Spinal cord (tissue), 10 donors: Measurements from ENCODE around the gene TENT5C. TPM values are rescaled to one million over a fixed set of nuclear protein-coding genes. Genes with fewer than 3 reads are reported as not detected.

ENCODE experiments used
- DNase-seq, 6 donors: peaks; one replicate each; pipeline versions ENCODE4 v3.0.0 to v3.0.0-alpha.2; 2013 to 2015; ENCODE audit warnings: low spot score in 6 of 6, low read depth in 4 of 6
- H3K27ac ChIP-seq: one replicate; pipeline ENCODE4 v1.5.1; 2013; ENCODE audit warnings: low read depth, low read length, control low read depth
- H3K27me3 ChIP-seq: one replicate; pipeline ENCODE4 v1.6.1; 2013; ENCODE audit warnings: low read length; ENCODE audit not compliant: control insufficient read depth, insufficient read depth
- H3K36me3 ChIP-seq: one replicate; pipeline ENCODE4 v1.6.1; 2013; ENCODE audit warnings: low read length; ENCODE audit not compliant: control insufficient read depth, insufficient read depth
- H3K4me1 ChIP-seq: one replicate; pipeline ENCODE4 v1.6.1; 2013; ENCODE audit warnings: low read length; ENCODE audit not compliant: control insufficient read depth, insufficient read depth
- H3K4me3 ChIP-seq: one replicate; pipeline ENCODE4 v1.5.1; 2013; ENCODE audit warnings: low read depth, low read length, control low read depth
- H3K9me3 ChIP-seq: one replicate; pipeline ENCODE4 v1.6.1; 2013; ENCODE audit warnings: low read length; ENCODE audit not compliant: control insufficient read depth, insufficient read depth
- WGBS: methylation state at CpG from one replicate; pipeline ENCODE4 v1.1.5; 2013; ENCODE audit warnings: missing lambda C conversion rate; ENCODE audit not compliant: insufficient coverage; 5-methylcytosine and 5-hydroxymethylcytosine counted together
- polyA plus RNA-seq, 2 donors: library from polyadenylated mRNA; unstranded; fragments of 120-200 nt; gene quantifications; one replicate each; pipeline ENCODE4 v1.2.1, GENCODE V29; 2013; ENCODE audit not compliant: insufficient read length in 2 of 2
- total RNA-seq, 2 donors: library from RNA; depleted of rRNA in 1 of 2; stranded (reverse); fragments of 120-200 nt in 1 of 2; fragments of >200 nt in 1 of 2; gene quantifications; one replicate each; pipeline versions ENCODE4 v1.2.3 to v1.2.4, GENCODE V29; 2013 to 2014
- donor health status: healthy.

The TENT5C gene
- total and polyA plus RNA-seq, 4 donors, result 2.0 to 42.1 (median 8.8) TPM

DNA sequence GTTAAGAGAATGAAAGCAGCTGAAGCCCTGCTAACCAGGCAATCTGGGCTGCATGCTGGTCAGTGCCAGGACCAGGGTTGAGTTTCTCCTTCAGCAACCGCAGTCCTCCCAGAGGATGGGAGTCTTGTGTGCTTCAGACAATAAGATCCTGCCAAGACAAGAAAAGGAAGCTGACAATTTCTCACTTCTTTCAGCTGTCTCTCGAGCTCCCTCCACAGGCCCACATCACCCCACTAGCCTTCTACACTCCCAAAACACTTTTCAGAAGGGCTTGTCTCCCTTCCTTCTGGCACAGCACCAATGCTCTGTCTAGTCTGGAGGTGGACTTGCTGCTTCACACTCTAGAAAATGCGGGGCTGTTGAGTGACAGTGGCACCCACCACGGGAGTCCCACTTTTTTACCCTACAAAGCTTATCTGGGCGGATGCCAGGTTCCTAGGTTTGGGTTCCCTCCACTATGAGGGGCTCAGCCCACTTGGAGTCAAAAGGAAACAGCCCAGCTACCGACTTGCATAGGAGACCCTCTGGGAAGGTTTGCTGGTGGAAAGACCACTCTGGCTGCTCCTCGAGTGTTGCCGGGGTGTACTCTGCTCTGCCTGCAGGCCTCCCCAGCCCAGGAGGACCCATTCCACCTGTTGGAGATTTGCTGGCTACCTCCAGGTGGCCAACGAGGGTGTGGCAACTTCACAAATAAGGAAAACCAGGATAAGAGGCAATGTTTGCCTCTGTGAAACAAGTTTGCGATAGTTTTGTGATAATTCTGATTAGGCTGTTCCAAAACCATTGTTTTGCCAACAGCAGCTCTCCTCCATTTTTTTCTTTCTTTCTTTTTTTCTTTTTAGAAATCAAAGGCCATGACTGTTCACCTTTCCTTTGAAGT, 68.9 kb downstream of the TENT5C start:
- no peak for DNase-seq
- Histone ChIP-seq H3K36me3 (no peaks in the 10 kb centered on the region), H3K4me1 (peaks cover 11% of the 10 kb centered on the region), H3K4me3 (no peak overlapping the region), H3K9me3 (no peaks in the 10 kb centered on the region), H3K27ac (no peak overlapping the region), H3K27me3 (no peaks in the 10 kb centered on the region)
- WGBS, result 73% methylated on average over 9 of the region's 10 CpGs

DNA sequence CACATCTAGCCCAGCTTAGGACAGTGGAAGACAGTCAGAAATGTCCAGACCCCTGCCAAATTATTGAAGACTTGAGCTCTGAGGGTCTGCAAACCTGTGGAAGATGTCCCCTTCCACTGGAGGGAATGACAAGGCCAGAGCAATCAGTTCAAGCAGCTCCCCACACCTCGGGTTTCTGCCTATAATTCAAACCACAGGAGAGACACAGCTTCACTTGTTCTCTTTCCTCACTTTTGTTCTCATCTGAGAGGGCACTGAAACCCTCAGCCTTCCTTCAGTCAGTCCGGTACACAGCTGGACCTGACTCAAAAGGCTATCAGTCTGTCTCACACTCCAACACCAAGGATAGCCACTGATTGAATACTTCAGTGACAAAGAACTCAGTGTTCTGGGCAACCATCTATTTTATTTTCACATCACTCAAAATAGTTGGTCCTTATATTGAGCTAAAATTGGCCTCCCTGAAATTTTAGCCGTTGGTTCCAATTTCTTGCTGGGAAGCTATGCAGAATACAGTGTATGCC, 70.1 kb downstream of the TENT5C start:
- 43% methylated on average over 3 of the region's 3 CpGs for WGBS

DNA sequence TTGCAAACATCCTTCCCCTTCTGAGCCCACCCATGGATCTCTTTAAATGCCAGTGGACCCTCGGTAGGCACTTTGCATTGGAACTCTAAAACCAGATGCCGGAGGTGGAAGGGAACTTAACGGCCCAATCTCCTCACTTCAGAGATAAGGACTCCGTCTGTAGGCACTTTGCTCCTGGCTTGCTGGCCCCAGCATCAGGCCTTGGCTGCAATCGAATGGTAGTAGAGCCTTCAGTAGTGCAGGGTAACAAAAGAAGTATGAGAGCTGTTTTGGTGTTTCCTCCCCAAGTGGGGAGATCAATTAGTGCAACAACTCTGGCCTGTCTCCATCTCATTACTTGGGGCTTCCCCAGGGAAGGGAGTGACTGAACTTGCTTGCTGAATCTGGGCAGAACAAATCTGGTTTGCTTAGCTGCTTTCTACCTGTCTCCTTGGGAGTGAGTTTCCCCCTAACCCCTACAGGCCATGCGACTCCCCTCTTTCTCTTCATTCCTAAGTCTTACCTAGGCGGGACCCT, 70.8 kb downstream of the TENT5C start:
- WGBS, result 83% methylated on average over 3 of the region's 7 CpGs
- no peaks in the 10 kb centered on the region for H3K27me3 ChIP-seq
- H3K4me3 ChIP-seq, result no peak overlapping the region

More for the DNA sequence above, 70.1 kb downstream of the TENT5C start:
- Histone ChIP-seq H3K27me3 (no peaks in the 10 kb centered on the region), H3K4me1 (peaks cover 11% of the 10 kb centered on the region), H3K9me3 (no peaks in the 10 kb centered on the region), H3K36me3 (no peaks in the 10 kb centered on the region), H3K27ac (no peak overlapping the region), H3K4me3 (no peak overlapping the region)
- peak in 1 of 6 donors; percentile 22 for DNase-seq

More for the DNA sequence above, 70.8 kb downstream of the TENT5C start:
- no peak overlapping the region for H3K27ac ChIP-seq
- no peaks in the 10 kb centered on the region for H3K9me3 ChIP-seq
- peaks cover 10% of the 10 kb centered on the region for H3K4me1 ChIP-seq
- no peak for DNase-seq
- H3K36me3 ChIP-seq, result no peaks in the 10 kb centered on the region

Other genes with a start within 250 kb of the TENT5C start
- gene MAN1A2, start 238.6 kb upstream of the TENT5C start, total RNA-seq, result 100 to 1,000 TPM in 1 of 2 donors, 10 to 100 TPM in 1; 64.2 to 105 TPM
- gene MAN1A2, start 238.6 kb upstream of the TENT5C start, polyA plus RNA-seq, result 10 to 100 TPM; 27.5 to 39.9 TPM